ENCODE data around the gene CA6.
"Not testable (repeated sequence)": the region's sequence is repeated elsewhere in the genome, so short reads cannot be mapped to it uniquely, and the experiment has no call there.

Gene CA6

GRCh38 chr1:9009438-9010370 lies 64.0 kb downstream of the CA6 start:
- DNase-seq = peak; percentile 37

- DNase-seq = no peak
Measured at GRCh38 chr1:9010781-9011323, 65.2 kb downstream of the CA6 start.

- no peak for DNase-seq
Measured at GRCh38 chr1:9013819-9014218, 68.2 kb downstream of the CA6 start.

DNA sequence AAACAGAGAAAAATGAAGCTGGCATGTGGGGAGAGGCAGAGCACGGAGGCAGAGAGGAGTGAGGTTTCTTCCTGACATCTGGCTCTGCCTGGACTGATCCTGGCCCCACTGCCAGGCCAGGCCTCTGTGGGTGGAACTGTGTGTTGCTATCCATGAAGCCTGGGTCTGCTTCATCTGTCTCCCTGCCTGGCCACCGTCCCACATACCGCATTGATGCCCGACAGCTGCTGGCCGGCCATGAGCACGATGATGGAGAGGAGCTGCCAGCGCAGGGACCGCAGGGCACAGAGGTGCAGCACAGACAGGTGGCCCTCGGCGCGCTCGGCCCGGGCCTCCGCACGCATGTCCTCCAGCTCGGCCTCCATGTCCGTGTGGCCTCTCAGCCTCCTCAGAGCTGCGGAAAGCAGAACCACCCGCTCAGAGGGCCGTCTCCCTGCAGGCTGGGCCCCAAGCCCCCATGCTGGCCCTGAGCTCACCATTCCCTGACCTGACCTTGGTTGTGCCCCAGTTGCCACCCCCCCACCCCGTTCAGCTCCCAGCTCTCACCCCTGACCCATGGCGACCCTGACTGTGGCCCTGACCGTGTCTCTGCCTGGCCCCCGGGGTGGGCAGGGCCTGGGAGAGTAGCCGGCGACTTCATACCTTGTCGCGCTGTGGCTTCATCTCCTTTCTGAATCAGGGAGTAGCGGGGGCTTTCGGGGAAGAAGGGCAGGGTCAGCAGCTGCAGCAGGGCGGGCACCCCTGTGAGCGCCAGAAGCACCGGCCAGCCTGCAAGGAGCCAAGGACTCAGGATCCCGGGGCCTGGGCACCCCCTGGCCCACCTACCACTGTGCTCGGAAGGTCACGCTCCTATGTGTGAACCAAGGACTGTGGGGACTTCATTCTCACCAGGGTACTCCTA lies 69.1 kb downstream of the CA6 start:
- no peak for DNase-seq

DNA sequence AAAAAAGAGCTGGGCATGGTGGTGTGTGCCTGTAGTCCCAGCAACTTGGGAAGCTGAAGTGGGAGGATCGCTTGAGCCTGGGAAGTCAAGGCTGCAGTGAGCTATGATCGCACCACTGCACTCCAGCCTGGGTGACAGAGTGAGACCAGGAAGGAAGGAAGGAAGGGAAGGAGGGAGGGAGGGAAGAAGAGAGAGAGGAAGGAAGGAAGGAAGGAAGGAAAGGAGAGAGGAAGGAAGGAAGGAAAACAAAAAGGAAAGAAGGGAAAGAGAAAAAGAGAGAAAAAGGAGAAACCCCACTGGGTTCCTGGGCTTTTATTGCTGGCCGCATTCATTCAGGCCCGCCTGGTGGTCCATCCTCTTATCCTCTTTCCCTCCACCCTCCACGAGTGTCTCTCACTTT lies 70.8 kb downstream of the CA6 start:
- DNase-seq = no peak

GRCh38 chr1:9018333-9018732 lies 72.7 kb downstream of the CA6 start:
- DNase-seq = no peak

GRCh38 chr1:9019896-9020295 lies 74.2 kb downstream of the CA6 start:
- no peak for DNase-seq

DNA sequence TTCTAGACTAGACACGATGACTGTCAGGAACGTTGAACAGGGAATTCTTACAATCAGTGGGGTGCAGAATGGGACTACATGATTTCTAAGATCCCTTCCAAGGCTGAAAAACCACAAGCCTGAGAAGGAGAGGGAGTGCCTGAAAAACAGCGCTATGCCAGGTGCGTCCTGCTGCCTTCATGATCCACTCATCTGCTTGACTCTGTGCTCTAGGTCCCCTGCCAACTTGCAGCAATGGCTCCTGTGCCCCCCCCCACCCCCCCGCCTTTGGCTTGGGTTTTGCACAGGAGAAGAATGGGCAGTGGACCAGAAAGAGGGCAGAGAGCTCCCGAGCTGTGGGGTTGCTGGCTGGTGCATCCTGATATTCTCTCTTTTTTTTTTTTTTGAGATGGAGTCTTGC lies 74.6 kb downstream of the CA6 start:
- no peak for DNase-seq

DNA sequence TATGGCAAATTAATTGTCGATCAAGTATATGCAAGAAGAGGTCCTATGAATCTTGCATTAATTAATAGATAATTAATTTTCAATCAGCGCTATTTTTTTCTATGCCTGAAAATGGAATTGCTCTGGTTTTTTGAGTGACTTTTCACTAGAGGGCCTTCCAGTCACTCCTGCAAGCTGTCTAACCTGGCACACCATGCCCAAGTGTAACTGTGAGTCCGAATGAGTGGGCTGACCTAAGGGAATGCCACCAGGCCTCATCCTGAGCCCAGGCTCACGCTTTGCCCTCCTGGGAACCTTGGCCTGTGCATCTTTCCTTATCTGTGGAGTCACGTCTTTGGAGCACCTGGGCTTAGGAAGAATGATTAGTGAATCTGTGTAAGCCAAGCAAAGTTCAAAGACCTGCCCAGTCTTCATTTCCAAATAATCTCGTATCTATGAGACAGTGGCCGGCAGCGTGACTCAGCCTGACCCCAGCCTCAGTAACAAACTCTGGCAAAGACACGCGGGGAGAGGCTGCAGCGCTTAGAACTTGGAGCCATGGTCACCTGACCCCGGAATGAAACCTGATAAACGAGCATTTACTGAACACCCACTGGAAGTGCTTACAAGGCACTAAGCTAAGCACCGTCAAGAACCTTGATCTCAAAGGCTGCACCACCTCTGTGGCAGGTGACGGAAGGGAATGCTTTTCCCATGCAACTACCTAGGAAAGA lies 76.5 kb downstream of the CA6 start:
- DNase-seq = not testable (repeated sequence)

GRCh38 chr1:9022773-9023172 lies 77.1 kb downstream of the CA6 start:
- DNase-seq = no peak

Data from GDM1 (cell line).